OCI-LY7 (cell line): ENCODE measurements around the gene RAD51B. TPM values are rescaled to one million over a fixed set of nuclear protein-coding genes. Genes with fewer than 3 reads are reported as not detected.

ENCODE experiments used
- BruUV-seq: library from RNA; stranded (reverse); fragments of 400-500 nt; replicated peaks from 2 replicates; lab custom pipeline; 2021; lab: Mats Ljungman, UMichigan
- CTCF ChIA-PET: fragments of 300-600 bp; sonication (Branson Sonifier 250); formaldehyde crosslinking; loops from one replicate; lab custom pipeline; 2022; ENCODE audit warnings: antibody characterized with exemption; ENCODE audit not compliant: unreplicated experiment; lab: Charles Lee
- POLR2A ChIA-PET: fragments of 300-600 bp; sonication (Branson Sonifier 250); formaldehyde crosslinking; loops from one replicate; lab custom pipeline; 2022; ENCODE audit warnings: antibody characterized with exemption; lab: Charles Lee
- DNase-seq: peaks from one replicate; pipeline ENCODE4 v3.0.0-alpha.2; 2015; ENCODE audit warnings: low spot score
- H2AFZ ChIP-seq: fragments of 200-600 bp; sonication (generic), shearing (Covaris generic); 2 replicates; pipeline ENCODE4 v1.6.1; 2014; ENCODE audit warnings: mild to moderate bottlenecking, antibody characterized with exemption, low read length, moderate library complexity
- H3K27ac ChIP-seq: fragments of 200-600 bp; sonication (generic); 2 replicates; pipeline ENCODE4 v1.5.1; 2014; ENCODE audit warnings: mixed run types, low read depth, mild to moderate bottlenecking, moderate library complexity, low read length, inconsistent platforms; ENCODE audit not compliant: poor library complexity, severe bottlenecking
- H3K36me3 ChIP-seq: fragments of 200-600 bp; sonication (generic); 2 replicates; pipeline ENCODE4 v1.6.1; 2014; ENCODE audit warnings: mild to moderate bottlenecking, antibody characterized with exemption, low read length, moderate library complexity, mixed read lengths; ENCODE audit not compliant: insufficient read depth
- H3K4me1 ChIP-seq: fragments of 200-600 bp; sonication (generic); 2 replicates; pipeline ENCODE4 v1.5.1; 2014; ENCODE audit warnings: mild to moderate bottlenecking, low read length; ENCODE audit not compliant: insufficient read depth, poor library complexity, severe bottlenecking
- H3K4me2 ChIP-seq: fragments of 200-600 bp; sonication (generic); 2 replicates; pipeline ENCODE4 v1.6.1; 2014; ENCODE audit warnings: mild to moderate bottlenecking, low read length
- H3K4me3 ChIP-seq: fragments of 200-600 bp; sonication (generic); 2 replicates; pipeline ENCODE4 v1.5.1; 2014; ENCODE audit warnings: mild to moderate bottlenecking, low read depth, low read length; ENCODE audit not compliant: poor library complexity, severe bottlenecking
- H3K79me2 ChIP-seq: fragments of 200-600 bp; sonication (generic); 2 replicates; pipeline ENCODE4 v1.6.1; 2016; ENCODE audit warnings: low read depth, mild to moderate bottlenecking, low read length, moderate library complexity, mixed read lengths; ENCODE audit not compliant: insufficient read depth
- H3K9me2 ChIP-seq: fragments of 200-600 bp; sonication (generic); 2 replicates; pipeline ENCODE4 v1.6.1; 2016; ENCODE audit warnings: mild to moderate bottlenecking, low read length, mixed read lengths; ENCODE audit not compliant: insufficient read depth
- H3K9me3 ChIP-seq: fragments of 200-600 bp; sonication (generic); 2 replicates; pipeline ENCODE4 v1.6.1; 2014; ENCODE audit warnings: mild to moderate bottlenecking, mixed run types, low read length, mixed read lengths
- H4K20me1 ChIP-seq: fragments of 200-600 bp; sonication (generic); 2 replicates; pipeline ENCODE4 v1.6.1; 2014; ENCODE audit warnings: mild to moderate bottlenecking, antibody characterized with exemption, low read length, moderate library complexity, mixed read lengths; ENCODE audit not compliant: insufficient read depth
- EZH2phosphoT487 ChIP-seq: fragments of 200-600 bp; sonication (generic); IDR thresholded peaks from 2 replicates; pipeline ENCODE4 v1.6.1; 2018; ENCODE audit warnings: low read depth, borderline replicate concordance, mild to moderate bottlenecking, mixed run types, antibody characterized with exemption, low read length, moderate library complexity, mixed read lengths
- intact Hi-C: fragments of 100-400 bp; cut with micrococcal nuclease; formaldehyde crosslinking; loops from one replicate; pipeline ENCODE4 v1.10.0; 2022; ENCODE audit not compliant: unreplicated experiment
- total RNA-seq, 2 experiments: library from RNA; depleted of rRNA in 1 of 2; stranded (reverse); fragments of >200 nt in 1 of 2; shearing (Covaris generic) in 1 of 2; gene quantifications; 2 replicates each; pipeline ENCODE4 v1.2.3, GENCODE V29; 2014 to 2022
- TF ChIP-seq, protein P1 (sequence below): fragments of 200-600 bp; sonication (generic); conservative IDR thresholded peaks from 2 replicates; pipeline ENCODE4 v1.5.1; 2014; ENCODE audit warnings: mild to moderate bottlenecking, antibody characterized with exemption, low read length, moderate library complexity, mixed read lengths

RAD51B gene
- total RNA-seq, 2 experiments from 2014 or later = 41.4 to 89.9 TPM

GRCh38 chr14:68576496-68577244, 757.1 kb downstream of the RAD51B start:
- H3K4me1 ChIP-seq = no peaks in the 10 kb centered on the region
- TF ChIP-seq, protein P1, sequence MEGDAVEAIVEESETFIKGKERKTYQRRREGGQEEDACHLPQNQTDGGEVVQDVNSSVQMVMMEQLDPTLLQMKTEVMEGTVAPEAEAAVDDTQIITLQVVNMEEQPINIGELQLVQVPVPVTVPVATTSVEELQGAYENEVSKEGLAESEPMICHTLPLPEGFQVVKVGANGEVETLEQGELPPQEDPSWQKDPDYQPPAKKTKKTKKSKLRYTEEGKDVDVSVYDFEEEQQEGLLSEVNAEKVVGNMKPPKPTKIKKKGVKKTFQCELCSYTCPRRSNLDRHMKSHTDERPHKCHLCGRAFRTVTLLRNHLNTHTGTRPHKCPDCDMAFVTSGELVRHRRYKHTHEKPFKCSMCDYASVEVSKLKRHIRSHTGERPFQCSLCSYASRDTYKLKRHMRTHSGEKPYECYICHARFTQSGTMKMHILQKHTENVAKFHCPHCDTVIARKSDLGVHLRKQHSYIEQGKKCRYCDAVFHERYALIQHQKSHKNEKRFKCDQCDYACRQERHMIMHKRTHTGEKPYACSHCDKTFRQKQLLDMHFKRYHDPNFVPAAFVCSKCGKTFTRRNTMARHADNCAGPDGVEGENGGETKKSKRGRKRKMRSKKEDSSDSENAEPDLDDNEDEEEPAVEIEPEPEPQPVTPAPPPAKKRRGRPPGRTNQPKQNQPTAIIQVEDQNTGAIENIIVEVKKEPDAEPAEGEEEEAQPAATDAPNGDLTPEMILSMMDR = no peak
- H3K4me2 ChIP-seq = no peak overlapping the region
- H3K27ac ChIP-seq = no peak overlapping the region
- CTCF ChIA-PET = no interaction called here
- no peak overlapping the region for H3K4me3 ChIP-seq
- intact Hi-C loops = no loop called here
- DNase-seq = no peak
- no peaks in the 10 kb centered on the region for H4K20me1 ChIP-seq
- BruUV-seq = no TSS peak
- H3K79me2 ChIP-seq = no peaks in the 10 kb centered on the region
- H3K36me3 ChIP-seq = no peaks in the 10 kb centered on the region
- H2AFZ ChIP-seq = no peak overlapping the region
- POLR2A ChIA-PET = interaction anchor here (0.6 kb wide), 1 partner anchor 293 kb away, joined by 3 read pairs; no protein-coding TSS in a partner anchor
- no peaks in the 10 kb centered on the region for H3K9me3 ChIP-seq
- H3K9me2 ChIP-seq = no peaks in the 10 kb centered on the region

GRCh38 chr14:68577802-68578541, 758.4 kb downstream of the RAD51B start:
- ChIA-PET POLR2A (no interaction called here), CTCF (no interaction called here)
- no peaks in the 10 kb centered on the region for H3K9me3 ChIP-seq
- no peak overlapping the region for H3K27ac ChIP-seq
- H3K79me2 ChIP-seq = no peaks in the 10 kb centered on the region
- intact Hi-C loops = no loop called here
- no TSS peak for BruUV-seq
- H2AFZ ChIP-seq = no peak overlapping the region
- H3K4me2 ChIP-seq = no peak overlapping the region
- no peaks in the 10 kb centered on the region for H3K4me1 ChIP-seq
- H3K9me2 ChIP-seq = no peaks in the 10 kb centered on the region
- no peaks in the 10 kb centered on the region for H3K36me3 ChIP-seq
- no peak overlapping the region for H3K4me3 ChIP-seq
- TF ChIP-seq EZH2phosphoT487 = no peak
- TF ChIP-seq, protein P1 = no peak
- no peaks in the 10 kb centered on the region for H4K20me1 ChIP-seq
- DNase-seq = no peak

DNA sequence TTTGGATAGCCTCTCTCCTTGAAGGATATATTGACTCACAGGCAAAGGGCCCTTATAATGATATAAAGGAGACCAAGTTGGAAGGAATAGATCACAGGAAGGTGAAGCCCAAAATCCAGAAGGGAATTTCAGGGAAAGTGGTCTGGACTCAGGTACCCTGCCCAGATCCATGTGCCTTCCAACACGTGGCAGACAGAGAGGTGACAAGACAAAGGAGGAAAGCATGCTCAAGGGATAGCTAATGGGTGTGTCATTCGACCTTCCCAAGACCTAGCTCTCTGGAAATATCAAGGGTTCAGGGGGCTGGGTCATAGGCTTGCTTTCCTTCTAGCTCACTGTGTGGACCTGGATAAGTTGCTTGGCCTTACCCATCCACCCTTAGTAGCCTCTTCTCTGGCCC, 759.0 kb downstream of the RAD51B start:
- intact Hi-C loops = no loop called here

More for the DNA sequence above, 759.0 kb downstream of the RAD51B start:
- TF ChIP-seq EZH2phosphoT487 = no peak
- TF ChIP-seq, protein P1 = no peak
- Histone ChIP-seq H3K9me2 (no peaks in the 10 kb centered on the region), H4K20me1 (no peaks in the 10 kb centered on the region), H3K4me2 (no peak overlapping the region), H3K79me2 (no peaks in the 10 kb centered on the region), H3K4me1 (no peaks in the 10 kb centered on the region), H3K36me3 (no peaks in the 10 kb centered on the region), H2AFZ (no peak overlapping the region), H3K27ac (no peak overlapping the region), H3K4me3 (no peak overlapping the region), H3K9me3 (no peaks in the 10 kb centered on the region)
- BruUV-seq = no TSS peak
- POLR2A ChIA-PET = interaction anchor here (1.1 to 1.4 kb wide), 2 partner anchors 15 to 17 kb away, joined by 3 read pairs; no protein-coding TSS in a partner anchor
- DNase-seq = no peak
- CTCF ChIA-PET = no interaction called here
